GM15510 (cell line): ENCODE results near the gene MPHOSPH9.

ENCODE experiments used
- POLR2A ChIP-seq: IDR thresholded peaks from 3 replicates; pipeline ENCODE4 v1.6.1; 2011; ENCODE audit warnings: borderline replicate concordance; ENCODE audit not compliant: insufficient read length; ENCODE audit errors: extremely low read depth

Gene MPHOSPH9

GRCh38 chr12:123142518-123142840, 90.5 kb downstream of the MPHOSPH9 start:
- no peak for TF ChIP-seq POLR2A

- TF ChIP-seq POLR2A: no peak
These were observed 91.1 kb downstream of the MPHOSPH9 start for GRCh38 chr12:123141615-123142517.

- TF ChIP-seq POLR2A: no peak
These were observed 92.0 kb downstream of the MPHOSPH9 start for GRCh38 chr12:123140676-123141614.

GRCh38 chr12:123139926-123140675, 92.8 kb downstream of the MPHOSPH9 start:
- no peak for TF ChIP-seq POLR2A

- TF ChIP-seq POLR2A: no peak
These were observed 97.3 kb downstream of the MPHOSPH9 start for GRCh38 chr12:123135688-123136087.

GRCh38 chr12:123134826-123135225, 98.1 kb downstream of the MPHOSPH9 start:
- TF ChIP-seq POLR2A: no peak

- TF ChIP-seq POLR2A: no peak
These were observed 98.7 kb downstream of the MPHOSPH9 start for GRCh38 chr12:123134271-123134671.

- TF ChIP-seq POLR2A: no peak
These were observed 99.2 kb downstream of the MPHOSPH9 start for GRCh38 chr12:123133701-123134100.

GRCh38 chr12:123132951-123133619, 99.9 kb downstream of the MPHOSPH9 start:
- no peak for TF ChIP-seq POLR2A

GRCh38 chr12:123131879-123132402, 101.0 kb downstream of the MPHOSPH9 start:
- TF ChIP-seq POLR2A: no peak

- TF ChIP-seq POLR2A: no peak
These were observed 101.6 kb downstream of the MPHOSPH9 start for GRCh38 chr12:123131291-123131832.

GRCh38 chr12:123129621-123130020, 103.3 kb downstream of the MPHOSPH9 start:
- TF ChIP-seq POLR2A: no peak

GRCh38 chr12:123127182-123127495, 105.8 kb downstream of the MPHOSPH9 start:
- TF ChIP-seq POLR2A: no peak

- no peak for TF ChIP-seq POLR2A
These were observed 106.4 kb downstream of the MPHOSPH9 start for GRCh38 chr12:123126294-123127181.

GRCh38 chr12:123122626-123123025, 110.3 kb downstream of the MPHOSPH9 start:
- no peak for TF ChIP-seq POLR2A
